ENCODE measurements around the gene RIMKLB. TPM values are rescaled to one million over a fixed set of nuclear protein-coding genes. Genes with fewer than 3 reads are reported as not detected.
"Not testable (repeated sequence)": the region's sequence is repeated elsewhere in the genome, so short reads cannot be mapped to it uniquely, and the experiment has no call there.

The RIMKLB gene
- polyA plus RNA-seq, 1 donor (not counting 4 experiments of a cell fraction or from before 2014, with no cell fraction given), result 51.1 TPM

GRCh38 chr12:8804833-8805232, 107.0 kb downstream of the RIMKLB start:
- H4K20me1 ChIP-seq (ENCODE audit: control insufficient read depth, extremely low read depth, insufficient read depth, low read length); DNase-seq (ENCODE audit: low read depth, low spot score); H3K4me2 ChIP-seq (ENCODE audit: control insufficient read depth, extremely low read depth, insufficient read depth, low read depth, low read length); H3K9me1 ChIP-seq (ENCODE audit: control insufficient read depth, extremely low read depth, insufficient read depth, low read length); H3K4me3 ChIP-seq (ENCODE audit: control insufficient read depth in 2 of 3, extremely low read depth in 1 of 3, insufficient read depth in 2 of 3, low read depth in 1 of 3, low read length in 3 of 3); H3K4me1 ChIP-seq (ENCODE audit: control insufficient read depth, extremely low read depth, insufficient read depth, low read length); H3K27ac ChIP-seq (ENCODE audit: control insufficient read depth, insufficient read depth, low read length); H2AFZ ChIP-seq (ENCODE audit: control insufficient read depth, low read length); H3K27me3 ChIP-seq (ENCODE audit: control insufficient read depth, extremely low read depth, insufficient read depth, low read length); H3K9ac ChIP-seq (ENCODE audit: control insufficient read depth, extremely low read depth, insufficient read depth, low read length); H3K9me3 ChIP-seq (ENCODE audit: control insufficient read depth, low read depth, low read length); dilution Hi-C loops (cut with MboI; ENCODE audit: extremely low pct_ligation_motif_present, low sequenced_read_pairs); H3K36me3 ChIP-seq (ENCODE audit: control insufficient read depth in 2 of 2, extremely low read depth in 1 of 2, insufficient read depth in 2 of 2, low read length in 2 of 2); FAIRE-seq; H3K79me2 ChIP-seq (ENCODE audit: control insufficient read depth, insufficient read depth, low read length): not testable (repeated sequence)

- dilution Hi-C loops (cut with MboI; ENCODE audit: extremely low pct_ligation_motif_present, low sequenced_read_pairs); DNase-seq (ENCODE audit: low read depth, low spot score); H3K9me3 ChIP-seq (ENCODE audit: control insufficient read depth, low read depth, low read length); H3K9me1 ChIP-seq (ENCODE audit: control insufficient read depth, extremely low read depth, insufficient read depth, low read length); H2AFZ ChIP-seq (ENCODE audit: control insufficient read depth, low read length); H3K9ac ChIP-seq (ENCODE audit: control insufficient read depth, extremely low read depth, insufficient read depth, low read length); H3K79me2 ChIP-seq (ENCODE audit: control insufficient read depth, insufficient read depth, low read length); FAIRE-seq; H3K4me1 ChIP-seq (ENCODE audit: control insufficient read depth, extremely low read depth, insufficient read depth, low read length); H3K27me3 ChIP-seq (ENCODE audit: control insufficient read depth, extremely low read depth, insufficient read depth, low read length); H4K20me1 ChIP-seq (ENCODE audit: control insufficient read depth, extremely low read depth, insufficient read depth, low read length); H3K4me2 ChIP-seq (ENCODE audit: control insufficient read depth, extremely low read depth, insufficient read depth, low read depth, low read length); H3K27ac ChIP-seq (ENCODE audit: control insufficient read depth, insufficient read depth, low read length); H3K4me3 ChIP-seq (ENCODE audit: control insufficient read depth in 2 of 3, extremely low read depth in 1 of 3, insufficient read depth in 2 of 3, low read depth in 1 of 3, low read length in 3 of 3); H3K36me3 ChIP-seq (ENCODE audit: control insufficient read depth in 2 of 2, extremely low read depth in 1 of 2, insufficient read depth in 2 of 2, low read length in 2 of 2): not testable (repeated sequence)
Observed at GRCh38 chr12:8805487-8805886, 107.7 kb downstream of the RIMKLB start.

- dilution Hi-C loops (cut with MboI; ENCODE audit: extremely low pct_ligation_motif_present, low sequenced_read_pairs); H3K9ac ChIP-seq (ENCODE audit: control insufficient read depth, extremely low read depth, insufficient read depth, low read length); H4K20me1 ChIP-seq (ENCODE audit: control insufficient read depth, extremely low read depth, insufficient read depth, low read length); H2AFZ ChIP-seq (ENCODE audit: control insufficient read depth, low read length); H3K79me2 ChIP-seq (ENCODE audit: control insufficient read depth, insufficient read depth, low read length); H3K36me3 ChIP-seq (ENCODE audit: control insufficient read depth in 2 of 2, extremely low read depth in 1 of 2, insufficient read depth in 2 of 2, low read length in 2 of 2); H3K4me2 ChIP-seq (ENCODE audit: control insufficient read depth, extremely low read depth, insufficient read depth, low read depth, low read length); H3K4me1 ChIP-seq (ENCODE audit: control insufficient read depth, extremely low read depth, insufficient read depth, low read length); DNase-seq (ENCODE audit: low read depth, low spot score); H3K4me3 ChIP-seq (ENCODE audit: control insufficient read depth in 2 of 3, extremely low read depth in 1 of 3, insufficient read depth in 2 of 3, low read depth in 1 of 3, low read length in 3 of 3); H3K9me3 ChIP-seq (ENCODE audit: control insufficient read depth, low read depth, low read length); H3K27me3 ChIP-seq (ENCODE audit: control insufficient read depth, extremely low read depth, insufficient read depth, low read length); H3K9me1 ChIP-seq (ENCODE audit: control insufficient read depth, extremely low read depth, insufficient read depth, low read length); FAIRE-seq; H3K27ac ChIP-seq (ENCODE audit: control insufficient read depth, insufficient read depth, low read length): not testable (repeated sequence)
Observed at GRCh38 chr12:8807084-8807483, 109.3 kb downstream of the RIMKLB start.

- not testable (repeated sequence) for H3K4me1 ChIP-seq (ENCODE audit: control insufficient read depth, extremely low read depth, insufficient read depth, low read length)
Observed at GRCh38 chr12:8810112-8810511, 112.3 kb downstream of the RIMKLB start.

More at GRCh38 chr12:8810112-8810511, 112.3 kb downstream of the RIMKLB start:
- H3K79me2 ChIP-seq (ENCODE audit: control insufficient read depth, insufficient read depth, low read length); dilution Hi-C loops (cut with MboI; ENCODE audit: extremely low pct_ligation_motif_present, low sequenced_read_pairs); H3K9me1 ChIP-seq (ENCODE audit: control insufficient read depth, extremely low read depth, insufficient read depth, low read length); H3K9me3 ChIP-seq (ENCODE audit: control insufficient read depth, low read depth, low read length); H3K36me3 ChIP-seq (ENCODE audit: control insufficient read depth in 2 of 2, extremely low read depth in 1 of 2, insufficient read depth in 2 of 2, low read length in 2 of 2); H3K27ac ChIP-seq (ENCODE audit: control insufficient read depth, insufficient read depth, low read length); H3K4me3 ChIP-seq (ENCODE audit: control insufficient read depth in 2 of 3, extremely low read depth in 1 of 3, insufficient read depth in 2 of 3, low read depth in 1 of 3, low read length in 3 of 3); H4K20me1 ChIP-seq (ENCODE audit: control insufficient read depth, extremely low read depth, insufficient read depth, low read length); H3K27me3 ChIP-seq (ENCODE audit: control insufficient read depth, extremely low read depth, insufficient read depth, low read length); H3K9ac ChIP-seq (ENCODE audit: control insufficient read depth, extremely low read depth, insufficient read depth, low read length); H2AFZ ChIP-seq (ENCODE audit: control insufficient read depth, low read length); H3K4me2 ChIP-seq (ENCODE audit: control insufficient read depth, extremely low read depth, insufficient read depth, low read depth, low read length); DNase-seq (ENCODE audit: low read depth, low spot score); FAIRE-seq: not testable (repeated sequence)
